Chondrocyte (in vitro differentiated cells): ENCODE data around the gene ATP5MC3. TPM values are rescaled to one million over a fixed set of nuclear protein-coding genes. Genes with fewer than 3 reads are reported as not detected.
A peak's percentile ranks its signal among the peaks of the same experiment; 100 is the strongest.

Experiments
- DNase-seq: peaks from one replicate; pipeline ENCODE4 v3.0.0; 2021; ENCODE audit warnings: mixed read lengths, low spot score
- H3K27ac Mint-ChIP-seq: one replicate; pipeline ENCODE4 v1.8.0; 2021; ENCODE audit warnings: mild to moderate bottlenecking, moderate library complexity, mixed read lengths; ENCODE audit not compliant: unreplicated experiment
- H3K27me3 Mint-ChIP-seq: 2 replicates; pipeline ENCODE4 v1.8.0; 2021; ENCODE audit warnings: low read depth, mixed read lengths
- H3K36me3 Mint-ChIP-seq: 2 replicates; pipeline ENCODE4 v1.8.0; 2021; ENCODE audit warnings: low read depth, mixed read lengths
- H3K4me1 Mint-ChIP-seq: 2 replicates; pipeline ENCODE4 v1.8.0; 2021; ENCODE audit warnings: low read depth, mild to moderate bottlenecking, mixed read lengths
- H3K4me3 Mint-ChIP-seq: one replicate; pipeline ENCODE4 v1.8.0; 2021; ENCODE audit warnings: mild to moderate bottlenecking, moderate library complexity, mixed read lengths; ENCODE audit not compliant: unreplicated experiment
- H3K9me3 Mint-ChIP-seq: 2 replicates; pipeline ENCODE4 v1.8.0; 2021; ENCODE audit warnings: low read depth, mixed read lengths
- CTCF ChIP-seq: fragments of 200-600 bp; sonication (generic); IDR thresholded peaks from 2 replicates; pipeline ENCODE4 v1.5.0; 2021; ENCODE audit warnings: antibody characterized with exemption, mild to moderate bottlenecking, moderate library complexity
- total RNA-seq: library from RNA; stranded (reverse); gene quantifications from 3 replicates; pipeline ENCODE4 v1.2.1, GENCODE V29; 2021

The ATP5MC3 gene
- total RNA-seq, 1 donor from 2014 or later, result 143 TPM

GRCh38 chr2:175151791-175152190 is 29.7 kb downstream of the ATP5MC3 start:
- Mint-ChIP-seq H3K36me3 (peaks cover 6% of the 10 kb centered on the region), H3K27ac (no peak overlapping the region), H3K9me3 (no peaks in the 10 kb centered on the region), H3K4me1 (peaks cover 60% of the 10 kb centered on the region), H3K4me3 (no peak overlapping the region), H3K27me3 (no peaks in the 10 kb centered on the region)
- no peak for TF ChIP-seq CTCF
- no peak for DNase-seq

- Mint-ChIP-seq H3K9me3 (no peaks in the 10 kb centered on the region), H3K27me3 (no peaks in the 10 kb centered on the region), H3K4me3 (no peak overlapping the region), H3K27ac (peak overlapping the region; percentile 53), H3K4me1 (peaks cover 39% of the 10 kb centered on the region), H3K36me3 (peaks cover 11% of the 10 kb centered on the region)
- DNase-seq, result no peak
- no peak for TF ChIP-seq CTCF
Observed at GRCh38 chr2:175147186-175147585, 34.3 kb downstream of the ATP5MC3 start.

- DNase-seq, result no peak
- no peak overlapping the region for H3K27ac Mint-ChIP-seq
- TF ChIP-seq CTCF, result no peak
- H3K9me3 Mint-ChIP-seq, result no peaks in the 10 kb centered on the region
- H3K27me3 Mint-ChIP-seq, result no peaks in the 10 kb centered on the region
- peaks cover 32% of the 10 kb centered on the region for H3K4me1 Mint-ChIP-seq
- no peak overlapping the region for H3K4me3 Mint-ChIP-seq
- H3K36me3 Mint-ChIP-seq, result peaks cover 6% of the 10 kb centered on the region
Observed at GRCh38 chr2:175143678-175144077, 37.8 kb downstream of the ATP5MC3 start.

- Mint-ChIP-seq H3K27me3 (no peaks in the 10 kb centered on the region), H3K27ac (no peak overlapping the region), H3K9me3 (no peaks in the 10 kb centered on the region), H3K4me3 (no peak overlapping the region), H3K36me3 (peaks cover 8% of the 10 kb centered on the region), H3K4me1 (peaks cover 27% of the 10 kb centered on the region)
- TF ChIP-seq CTCF, result no peak
- DNase-seq, result no peak
Observed at GRCh38 chr2:175143191-175143590, 38.3 kb downstream of the ATP5MC3 start.

- no peak overlapping the region for H3K4me3 Mint-ChIP-seq
- H3K36me3 Mint-ChIP-seq, result peaks cover 10% of the 10 kb centered on the region
- H3K27ac Mint-ChIP-seq, result peak overlapping the region; percentile 55
- H3K4me1 Mint-ChIP-seq, result peaks cover 33% of the 10 kb centered on the region
- no peak for DNase-seq
- H3K27me3 Mint-ChIP-seq, result no peaks in the 10 kb centered on the region
- TF ChIP-seq CTCF, result no peak
- no peaks in the 10 kb centered on the region for H3K9me3 Mint-ChIP-seq
Observed at GRCh38 chr2:175140332-175140731, 41.2 kb downstream of the ATP5MC3 start.
